CD4-positive, alpha-beta T cell treated with Interleukin-6 at 100 ng/mL for 8 hours (primary cell): ENCODE results near the gene ZZZ3.
"Not testable (repeated sequence)": the region's sequence is repeated elsewhere in the genome, so short reads cannot be mapped to it uniquely, and the experiment has no call there.

Experiments
- DNase-seq: peaks from one replicate; pipeline ENCODE4 v3.0.0-alpha.2; 2020; ENCODE audit warnings: mixed read lengths, low spot score

Gene ZZZ3

DNA sequence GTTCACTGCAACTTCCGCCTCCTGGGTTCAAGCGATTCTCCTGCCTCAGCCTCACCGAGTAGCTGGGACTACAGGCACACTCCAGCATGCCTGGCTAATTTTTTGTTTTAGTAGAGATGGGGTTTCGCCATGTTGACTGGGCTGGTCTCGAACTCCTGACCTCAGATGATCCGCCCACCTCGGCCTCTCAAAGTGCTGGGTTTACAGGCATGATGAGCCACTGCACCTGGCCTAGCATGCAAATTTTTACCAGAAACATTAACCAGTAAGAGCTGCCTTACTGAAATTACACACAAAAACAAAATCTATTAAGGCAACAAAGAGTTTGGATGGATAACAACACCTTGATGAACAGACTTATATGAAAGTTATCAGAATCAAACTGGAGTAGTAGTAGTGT is 12.1 kb downstream of the ZZZ3 start:
- DNase-seq = no peak

- no peak for DNase-seq
These were observed 13.5 kb downstream of the ZZZ3 start for GRCh38 chr1:77668924-77669449.

DNA sequence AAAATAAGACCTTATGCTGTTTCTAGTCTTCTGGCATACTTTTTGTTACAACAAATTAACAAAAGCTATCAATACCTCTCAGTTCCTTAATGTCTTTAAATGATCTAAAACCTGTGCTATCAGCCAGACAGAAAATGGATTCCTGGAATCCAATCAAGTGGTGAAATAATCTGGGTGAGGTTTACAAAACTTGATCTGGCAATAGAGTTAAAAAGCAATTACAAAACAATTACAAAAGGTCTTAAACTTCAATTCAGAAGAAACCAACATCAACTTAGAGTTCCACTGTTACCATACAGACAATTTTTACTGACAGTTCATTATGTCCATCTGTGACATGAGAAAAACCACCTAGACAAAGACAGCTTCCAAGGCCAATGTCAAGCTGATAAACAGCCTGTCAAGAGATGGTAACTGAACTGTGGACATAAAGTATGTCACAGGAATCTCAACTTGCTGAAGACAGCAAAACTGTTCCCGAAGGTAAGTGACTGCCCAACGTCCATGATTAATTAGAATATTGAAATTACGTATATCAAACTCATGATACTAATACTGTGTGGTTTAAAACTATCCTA is 17.4 kb downstream of the ZZZ3 start:
- DNase-seq = no peak

DNA sequence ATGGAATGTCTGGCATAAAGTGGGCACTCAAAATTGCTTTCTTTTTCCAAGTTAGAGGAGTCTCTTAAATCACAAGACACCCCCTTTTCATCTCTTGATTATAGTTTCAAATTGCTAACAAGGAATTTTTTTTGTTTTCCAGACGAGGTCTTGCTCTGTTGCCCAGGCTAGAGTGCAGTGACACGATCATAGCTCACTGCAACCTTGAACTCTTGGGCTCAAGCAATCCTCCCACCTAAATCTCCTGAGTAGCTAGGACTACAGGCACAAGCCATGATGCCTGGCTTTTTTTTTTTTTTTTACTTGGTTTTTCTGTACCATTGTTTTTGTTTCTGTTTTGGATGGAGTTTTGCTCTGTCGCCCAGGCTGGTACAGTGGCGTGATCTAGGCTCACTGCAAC is 20.8 kb downstream of the ZZZ3 start:
- no peak for DNase-seq

- DNase-seq = no peak
These were observed 22.4 kb downstream of the ZZZ3 start for GRCh38 chr1:77659879-77660593.

DNA sequence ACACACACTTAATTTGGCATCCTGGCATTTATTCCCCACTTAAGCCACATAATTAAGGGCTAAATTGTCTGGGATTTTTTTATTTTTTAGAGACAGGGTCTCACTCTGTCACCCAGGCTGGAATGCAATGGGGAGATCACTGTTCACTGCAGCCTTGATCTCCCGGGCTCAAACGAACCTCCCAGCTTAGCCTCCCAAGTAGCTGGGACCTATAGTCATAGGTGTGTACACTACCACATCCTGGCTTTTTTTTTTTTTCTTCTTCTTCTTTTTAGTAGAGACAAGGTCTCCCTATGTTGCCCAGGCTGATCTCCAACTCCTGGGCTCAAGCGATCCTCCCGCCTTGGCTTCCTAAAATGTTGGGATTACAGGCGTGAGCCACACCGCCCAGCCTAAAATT is 24.2 kb downstream of the ZZZ3 start:
- DNase-seq = no peak

DNA sequence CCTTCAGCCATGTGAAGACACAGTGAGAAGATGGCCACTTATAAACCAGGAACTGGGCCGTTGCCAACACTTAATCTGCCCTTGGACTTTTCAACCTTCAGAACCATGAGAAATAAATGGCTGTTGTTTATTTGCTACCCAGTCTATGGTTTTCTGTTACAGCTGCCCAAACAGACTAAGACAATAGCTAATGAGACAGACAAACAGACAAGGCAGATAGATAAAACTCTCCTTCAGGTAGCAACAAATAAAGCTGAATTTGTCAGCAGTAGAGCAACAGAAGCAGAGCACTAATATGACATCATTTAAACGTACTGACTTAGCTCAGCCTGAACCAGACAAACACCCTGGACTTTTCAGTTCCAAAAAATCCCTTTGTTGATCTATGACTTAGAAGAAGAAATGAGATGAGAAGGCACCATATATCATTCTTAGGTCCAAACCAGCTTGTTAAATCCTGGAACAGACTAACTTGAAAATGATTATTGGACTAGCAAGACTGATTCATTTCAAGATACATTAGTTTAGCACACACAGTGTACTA is 27.0 kb downstream of the ZZZ3 start:
- no peak for DNase-seq

GRCh38 chr1:77652970-77653516 is 29.4 kb downstream of the ZZZ3 start:
- DNase-seq = no peak

GRCh38 chr1:77652268-77652667 is 30.2 kb downstream of the ZZZ3 start:
- no peak for DNase-seq

GRCh38 chr1:77649127-77649526 is 33.3 kb downstream of the ZZZ3 start:
- no peak for DNase-seq

- DNase-seq = not testable (repeated sequence)
These were observed 36.2 kb downstream of the ZZZ3 start for GRCh38 chr1:77646224-77646623.

DNA sequence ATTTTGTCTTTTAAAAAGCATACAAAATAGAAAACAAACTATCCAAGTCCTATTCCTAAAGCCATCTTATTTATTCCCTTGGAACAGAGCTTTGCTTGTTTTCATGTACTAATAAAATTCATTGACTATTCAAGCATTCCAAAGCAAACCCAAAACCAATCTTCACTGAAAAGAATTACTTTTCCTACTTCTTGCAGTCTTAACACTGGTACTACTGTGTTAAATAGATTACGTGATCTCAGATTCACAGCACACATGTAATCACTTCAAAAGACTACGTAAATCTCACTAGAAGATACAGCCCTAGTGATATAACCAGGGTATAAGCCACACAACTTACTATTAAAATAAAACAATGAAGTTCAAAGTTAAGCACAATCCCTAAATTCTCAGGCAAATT is 39.0 kb downstream of the ZZZ3 start:
- no peak for DNase-seq

DNA sequence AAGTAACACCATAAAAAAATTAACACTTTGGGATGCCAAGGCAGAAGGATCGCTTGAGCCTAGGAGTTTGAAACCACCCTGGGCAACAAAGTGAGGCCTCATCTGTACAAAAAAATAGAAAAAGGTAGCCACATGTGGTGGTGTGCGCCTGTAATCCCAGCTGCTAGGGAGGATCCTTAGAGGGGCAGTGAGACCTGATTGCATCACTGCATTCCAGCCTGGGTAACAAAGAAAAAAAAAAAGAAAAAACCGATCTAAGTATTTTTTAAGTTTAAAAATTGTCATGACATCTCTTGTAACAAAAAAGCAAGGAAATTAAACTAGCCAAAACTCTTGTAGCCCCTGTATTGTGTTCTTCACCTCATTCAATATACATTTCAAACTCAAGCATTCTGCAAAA is 39.5 kb downstream of the ZZZ3 start:
- DNase-seq = no peak

- DNase-seq = no peak
These were observed 40.3 kb downstream of the ZZZ3 start for GRCh38 chr1:77642196-77642595.

DNA sequence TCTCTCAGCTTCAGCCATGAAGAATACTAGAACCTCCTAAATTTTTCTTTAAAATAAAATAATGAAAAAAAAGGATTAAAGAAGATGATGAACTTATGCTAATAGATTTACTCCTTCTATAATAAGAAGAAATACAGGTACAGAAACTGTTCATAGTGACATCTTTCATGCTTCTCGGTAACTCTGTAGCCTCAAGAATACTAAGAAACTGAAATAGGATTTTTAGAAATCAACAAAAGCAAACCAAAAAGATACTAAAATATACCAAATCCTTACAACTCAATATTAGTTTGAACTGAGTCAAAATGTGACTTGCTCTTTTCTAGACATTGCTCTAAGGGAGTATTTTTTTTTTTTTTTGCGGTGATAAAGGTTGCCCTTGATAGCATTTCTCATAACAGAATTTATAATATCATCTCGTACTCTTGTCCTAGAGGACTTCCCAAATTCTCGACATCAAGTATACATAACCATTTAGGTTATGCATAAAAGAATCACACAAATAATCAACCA is 42.8 kb downstream of the ZZZ3 start:
- DNase-seq = no peak

DNA sequence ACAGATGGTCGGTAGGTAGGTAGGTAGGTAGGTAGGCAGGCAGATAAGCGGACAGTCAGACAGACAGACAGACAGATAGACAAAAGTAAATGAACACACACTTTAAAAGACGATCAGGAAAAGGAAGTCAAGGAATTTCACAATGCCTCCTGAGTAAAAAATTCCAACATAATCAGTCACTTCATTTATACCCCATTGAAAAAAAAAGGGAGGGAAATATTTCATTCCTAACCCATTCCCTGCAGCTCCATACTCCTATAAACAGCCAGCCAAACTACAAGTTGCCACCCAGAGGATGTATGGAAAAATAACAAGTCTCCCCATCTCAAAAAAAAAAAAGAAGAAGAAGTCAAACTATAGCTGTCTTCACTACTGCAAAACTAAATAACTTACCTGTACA is 43.4 kb downstream of the ZZZ3 start:
- DNase-seq = no peak

- DNase-seq = no peak
These were observed 45.6 kb downstream of the ZZZ3 start for GRCh38 chr1:77636864-77637263.
